Activated CD8-positive, alpha-beta memory T cell treated with anti-CD3 and anti-CD28 coated beads for 1 hour (primary cell): ENCODE measurements around the gene GDPD5.

Experiments used
- DNase-seq, 2 donors: peaks; one replicate each; pipeline ENCODE4 v3.0.0-alpha.2; 2020; ENCODE audit warnings: low read depth in 1 of 2; ENCODE audit errors: extremely low read depth in 1 of 2

Gene GDPD5

DNA sequence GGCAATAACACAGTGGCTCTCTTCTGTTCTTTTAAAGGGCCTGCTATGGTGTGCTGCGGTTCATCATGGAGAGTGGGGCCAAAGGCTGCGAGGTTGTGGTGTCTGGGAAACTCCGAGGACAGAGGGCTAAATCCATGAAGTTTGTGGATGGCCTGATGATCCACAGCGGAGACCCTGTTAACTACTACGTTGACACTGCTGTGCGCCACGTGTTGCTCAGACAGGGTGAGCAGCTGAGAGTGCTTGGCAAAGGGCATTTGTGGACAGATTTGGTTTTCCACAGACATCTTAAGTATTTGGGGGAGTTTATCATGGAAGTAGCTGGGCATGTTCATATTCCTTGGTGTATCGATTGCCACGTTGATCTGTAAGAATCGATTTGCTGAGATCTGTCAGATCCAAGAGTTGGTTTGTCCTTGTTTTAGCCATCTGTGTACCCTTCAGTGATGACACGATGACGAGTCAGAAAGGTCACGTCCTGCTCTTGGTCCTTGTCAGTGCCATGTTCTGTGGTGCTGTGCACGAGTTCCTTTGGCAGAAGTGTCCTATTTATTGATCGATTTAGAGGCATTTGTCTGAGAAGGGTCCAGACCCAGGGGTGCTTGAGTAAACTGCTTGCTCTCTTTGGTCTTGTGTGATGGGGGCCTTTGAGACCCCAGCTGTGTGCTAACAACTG, 121.6 kb downstream of the GDPD5 start:
- no peak for DNase-seq

DNA sequence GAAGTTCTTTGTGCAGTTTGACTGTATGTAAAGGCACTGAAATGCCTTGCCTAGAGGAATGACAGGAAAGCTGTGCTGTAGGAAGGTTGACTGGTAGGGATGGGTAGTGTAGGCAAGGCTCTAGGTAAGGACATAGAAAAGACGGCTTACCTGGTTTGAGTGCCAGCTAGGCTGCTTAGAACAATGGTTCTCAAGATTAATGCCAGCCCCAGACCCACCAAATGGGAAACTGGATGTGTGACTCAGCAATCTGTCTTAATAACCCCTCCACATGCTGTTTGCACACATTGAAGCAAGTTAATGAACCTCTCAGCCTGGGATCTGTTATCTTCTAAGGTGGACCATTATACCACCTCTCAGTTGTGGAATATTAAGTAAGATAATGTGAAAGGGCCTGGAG, 122.7 kb downstream of the GDPD5 start:
- DNase-seq: no peak

DNA sequence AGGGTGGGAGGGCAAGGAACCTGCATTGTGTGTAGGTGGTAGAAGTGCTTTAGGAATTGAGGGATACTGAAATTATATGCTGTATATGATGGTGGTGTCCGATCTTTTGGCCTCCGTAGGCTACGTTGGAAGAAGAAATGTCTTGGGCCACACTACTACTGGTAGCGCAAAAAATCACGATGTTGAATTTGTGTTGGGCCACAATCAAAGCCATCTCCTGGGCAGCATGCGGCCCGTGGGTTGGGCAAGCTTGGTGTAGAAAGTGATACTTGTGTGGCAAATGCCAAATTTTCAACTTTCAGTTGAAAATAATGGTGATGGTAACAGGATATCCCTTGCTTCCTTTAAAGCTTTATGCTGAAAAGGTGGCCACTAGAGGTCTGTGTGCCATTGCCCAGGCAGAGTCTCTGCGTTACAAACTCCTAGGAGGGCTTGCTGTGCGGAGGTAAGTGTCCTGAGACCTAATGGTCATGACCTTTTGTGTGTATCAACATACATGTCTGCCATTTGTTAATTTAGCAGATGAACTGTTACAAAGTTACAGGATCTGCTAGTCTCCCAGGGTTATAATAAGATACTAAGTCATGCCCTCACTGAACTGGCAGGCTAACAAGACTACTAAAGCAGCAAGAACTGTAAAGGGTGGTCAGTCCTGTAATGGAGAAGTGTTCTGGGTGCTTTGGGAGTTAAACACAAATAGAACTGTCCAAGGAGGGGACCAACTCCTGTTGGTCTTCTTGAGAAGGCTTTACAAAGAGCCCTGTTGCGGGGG, 123.6 kb downstream of the GDPD5 start:
- DNase-seq: no peak

DNA sequence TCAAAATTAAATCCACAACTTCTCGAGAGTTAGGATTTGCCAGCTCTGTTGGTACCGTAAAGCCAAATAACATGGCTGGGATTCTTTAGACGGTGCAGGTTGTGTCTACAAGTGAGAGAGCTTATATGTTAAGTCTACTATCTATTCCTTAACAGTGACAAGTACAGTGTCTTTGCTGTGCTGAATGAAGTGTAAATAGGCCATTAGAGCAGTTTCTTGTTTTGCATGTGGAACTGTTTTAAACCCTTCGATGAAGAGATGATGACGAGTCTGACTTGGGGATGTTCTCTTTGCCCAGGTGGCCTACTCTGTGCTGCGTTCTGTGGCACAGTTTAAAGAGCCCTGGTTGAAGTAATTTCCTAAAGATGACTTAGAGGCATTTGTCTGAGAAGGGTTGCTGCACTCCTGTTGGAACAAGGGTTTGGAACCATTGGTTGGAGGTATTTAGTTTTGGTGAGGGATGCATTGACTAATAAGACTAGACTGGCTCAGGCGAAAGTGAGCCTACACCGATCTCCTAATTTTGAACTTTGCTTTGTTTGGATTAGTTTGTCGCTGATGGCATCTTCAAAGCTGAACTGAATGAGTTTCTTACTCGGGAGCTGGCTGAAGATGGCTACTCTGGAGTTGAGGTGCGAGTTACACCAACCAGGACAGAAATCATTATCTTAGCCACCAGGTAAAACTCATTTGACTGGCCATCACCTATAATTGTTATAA, 125.4 kb downstream of the GDPD5 start:
- no peak for DNase-seq

DNA sequence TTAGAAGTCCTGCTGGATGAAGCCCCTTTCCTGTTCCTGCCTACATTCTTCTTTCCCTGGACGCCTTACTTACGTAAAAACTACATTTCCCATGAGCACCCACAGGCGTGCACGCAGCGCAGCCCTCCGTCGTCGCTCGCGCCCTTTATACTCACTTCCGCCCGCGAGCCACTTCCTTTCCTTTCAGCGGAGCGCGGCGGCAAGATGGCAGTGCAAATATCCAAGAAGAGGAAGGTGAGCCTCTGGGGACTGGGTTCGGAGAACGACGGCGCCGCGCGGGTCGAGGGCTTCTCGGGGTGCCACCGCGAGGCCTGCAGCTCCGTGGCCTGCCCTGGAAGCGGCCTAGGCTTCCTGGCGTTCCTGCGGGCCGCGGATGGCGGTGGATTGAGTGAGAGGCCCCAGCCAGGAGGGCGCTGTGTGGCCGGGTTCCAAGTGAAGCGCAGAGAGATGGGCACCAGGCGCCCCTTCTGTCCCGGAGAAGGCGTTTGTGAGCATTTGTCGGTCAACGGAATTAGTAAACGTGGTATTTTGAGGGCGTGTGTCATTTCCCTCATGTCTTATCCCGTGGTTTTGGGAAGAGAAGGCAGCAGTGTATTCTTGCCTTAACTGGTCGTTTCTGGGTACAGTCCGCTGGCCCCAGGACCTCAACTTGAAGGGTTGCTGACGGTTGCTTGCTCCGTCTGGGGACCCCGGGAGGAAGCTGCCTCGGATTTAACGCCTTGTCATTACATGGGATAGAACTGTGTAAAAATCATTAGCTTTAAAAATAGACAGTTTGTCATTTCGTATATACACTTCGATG, 126.2 kb downstream of the GDPD5 start, which contains the start of gene RPS3:
RPS3 (plus strand) TSS at position 175 of the 802 bp plus-strand sequence; CDS start at position 205, 30 bp downstream.
- peak; percentile 69 to 79 for DNase-seq

DNA sequence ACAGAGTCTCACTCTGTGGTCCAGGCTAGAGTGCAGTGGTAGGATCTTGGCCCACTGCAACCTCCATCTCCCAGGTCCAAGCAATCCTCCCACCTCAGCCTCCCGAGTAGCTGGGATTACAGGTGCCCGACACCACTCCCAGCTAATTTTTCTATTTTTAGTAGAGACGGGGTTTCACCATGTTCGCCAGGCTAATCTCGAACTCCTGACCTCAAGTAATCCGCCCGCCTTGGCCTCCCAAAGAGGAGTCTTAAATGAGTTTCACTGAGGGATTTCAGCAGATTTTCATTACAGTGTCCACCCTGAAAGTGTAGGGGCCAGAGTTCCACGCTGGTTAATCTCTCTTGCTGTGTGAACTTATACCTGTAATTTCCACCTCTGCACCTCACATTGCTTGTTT, 126.8 kb downstream of the GDPD5 start:
- DNase-seq: no peak

DNA sequence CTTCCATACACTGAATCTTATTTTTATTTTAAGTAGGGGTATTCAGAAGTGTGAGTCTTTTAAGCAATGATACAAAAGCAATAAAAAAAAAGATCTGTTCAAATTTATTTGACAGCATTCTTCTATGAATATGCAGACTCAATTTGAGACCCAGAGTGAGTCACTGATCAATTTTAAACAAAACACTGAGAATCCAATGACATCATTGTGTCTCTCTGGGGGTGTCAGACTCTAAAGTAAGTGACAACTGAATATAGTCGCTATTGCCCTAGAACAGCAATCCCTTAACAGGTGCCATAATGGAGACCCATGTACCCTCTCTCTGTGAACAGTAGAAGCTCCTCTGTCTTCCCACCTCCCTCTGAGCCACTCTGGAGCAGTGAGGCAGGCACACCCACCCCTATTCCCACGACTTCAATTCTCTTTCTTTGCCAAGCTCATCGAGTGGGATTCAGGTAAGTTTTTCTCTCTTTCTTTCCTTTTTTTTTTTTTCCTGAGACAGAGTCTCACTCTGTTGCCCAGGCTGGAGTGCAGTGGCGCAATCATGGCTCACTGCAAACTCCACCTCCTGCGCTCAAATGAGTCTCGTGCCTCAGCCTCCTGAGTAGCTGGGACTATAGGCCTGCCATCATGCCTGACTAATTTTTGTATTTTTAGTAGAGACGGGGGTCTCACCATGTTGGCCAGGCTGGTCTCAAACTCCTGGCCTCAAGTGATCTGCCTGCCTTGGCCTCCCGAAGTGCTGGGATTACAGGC, 131.5 kb downstream of the GDPD5 start:
- no peak for DNase-seq

DNA sequence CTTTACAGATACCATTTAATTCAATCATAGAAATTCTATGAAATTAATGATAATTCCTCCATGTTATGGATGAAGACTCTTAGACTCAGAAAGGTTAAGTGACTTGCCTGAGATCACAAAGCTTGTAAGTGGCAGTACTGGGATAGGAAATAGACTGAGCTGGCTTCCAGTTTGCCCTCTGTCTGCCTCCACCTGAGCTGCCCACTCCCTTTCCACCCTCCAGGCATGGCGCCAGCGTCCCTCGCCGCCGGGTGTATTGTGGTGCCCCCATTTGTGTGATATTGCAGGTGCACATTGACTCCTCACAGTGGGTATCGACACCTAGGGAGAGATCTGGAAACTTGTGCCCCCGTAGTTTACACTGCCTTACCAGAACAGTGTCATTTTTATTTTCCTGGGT, 135.8 kb downstream of the GDPD5 start:
- no peak for DNase-seq

DNA sequence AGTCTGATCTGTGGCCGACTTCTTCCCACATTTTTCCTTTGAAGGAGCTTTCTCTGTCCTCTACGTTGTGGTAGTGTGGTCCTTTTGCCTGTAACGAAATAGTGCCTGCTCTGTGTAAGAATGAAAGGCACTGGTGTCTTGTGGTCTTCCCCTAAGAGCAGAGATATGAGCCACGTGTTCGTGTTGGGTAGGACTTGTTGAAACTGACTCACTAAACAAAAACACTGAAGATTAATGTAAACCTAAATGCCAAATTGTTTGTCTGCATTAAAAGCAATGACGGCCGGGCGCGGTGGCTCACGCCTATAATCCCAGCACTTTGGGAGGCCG, 136.5 kb downstream of the GDPD5 start:
- no peak for DNase-seq

DNA sequence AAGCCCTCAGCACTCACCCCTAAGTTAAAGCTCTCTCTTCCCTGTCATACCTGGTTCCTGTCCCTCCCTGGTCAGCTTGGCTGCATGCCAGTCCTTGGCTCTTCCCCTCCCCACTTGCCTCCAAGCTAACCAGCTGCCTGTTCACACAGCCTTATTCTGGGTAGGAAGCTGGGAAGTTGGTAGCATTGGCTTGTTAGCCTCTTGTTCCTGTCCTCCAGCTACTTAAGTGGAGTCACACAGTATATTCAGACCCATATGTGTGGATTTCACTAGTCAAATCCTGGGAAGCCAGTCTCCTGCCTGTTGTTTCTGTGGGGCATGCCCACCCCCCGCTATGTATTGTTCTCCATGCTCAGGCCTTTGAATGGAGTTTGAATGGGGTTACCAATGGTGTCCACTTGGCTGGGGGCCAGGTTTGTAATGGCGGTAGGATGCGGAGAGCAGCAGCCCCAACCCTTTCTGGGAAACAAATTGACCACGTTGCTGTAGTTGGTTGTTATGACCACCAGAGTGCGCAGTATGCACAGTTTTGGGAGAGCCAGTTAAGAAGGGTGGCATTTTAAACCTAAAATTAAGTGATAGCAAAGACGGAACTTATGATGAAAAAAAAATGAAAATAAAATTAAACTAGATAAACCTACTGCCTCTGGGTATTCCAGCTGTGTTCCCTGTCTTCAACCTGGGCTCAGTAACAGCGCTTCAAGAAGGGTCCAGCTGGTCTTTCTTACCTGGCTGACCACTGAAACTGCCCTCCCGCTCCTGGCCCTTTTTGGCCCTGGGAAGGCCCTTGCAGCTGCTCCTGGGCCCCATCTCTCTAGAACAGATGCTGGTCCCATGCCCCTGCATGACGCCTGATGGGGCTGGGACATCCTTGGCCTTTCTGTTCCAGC, 137.1 kb downstream of the GDPD5 start:
- DNase-seq: peak; percentile 24 to 26

DNA sequence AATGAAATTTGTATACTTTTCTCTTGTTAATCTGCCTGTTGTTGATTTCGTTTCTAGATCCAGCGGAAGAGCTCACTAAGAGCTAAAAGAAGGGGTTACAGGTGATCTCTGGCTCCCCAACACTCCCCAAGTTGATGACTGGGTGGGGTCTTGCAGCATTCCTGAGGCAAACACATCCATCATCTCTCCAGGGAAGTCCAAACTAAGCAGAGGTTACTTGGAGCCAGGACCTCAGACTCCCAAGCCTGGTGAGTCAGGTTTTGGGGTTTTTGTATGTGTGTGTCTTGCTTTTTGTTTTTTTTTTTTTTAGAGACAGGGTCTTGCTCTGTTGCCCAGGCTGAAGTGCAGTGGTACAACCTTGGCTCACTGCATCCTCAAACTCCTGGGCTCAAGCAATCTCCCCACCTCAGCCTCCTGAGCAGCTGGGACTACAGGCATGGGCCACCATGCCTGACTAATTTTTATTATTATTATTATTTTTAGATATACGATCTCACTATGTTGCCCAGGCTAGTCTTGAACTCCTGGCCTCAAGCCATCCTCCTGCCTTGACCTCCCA, 137.9 kb downstream of the GDPD5 start:
- DNase-seq: no peak

DNA sequence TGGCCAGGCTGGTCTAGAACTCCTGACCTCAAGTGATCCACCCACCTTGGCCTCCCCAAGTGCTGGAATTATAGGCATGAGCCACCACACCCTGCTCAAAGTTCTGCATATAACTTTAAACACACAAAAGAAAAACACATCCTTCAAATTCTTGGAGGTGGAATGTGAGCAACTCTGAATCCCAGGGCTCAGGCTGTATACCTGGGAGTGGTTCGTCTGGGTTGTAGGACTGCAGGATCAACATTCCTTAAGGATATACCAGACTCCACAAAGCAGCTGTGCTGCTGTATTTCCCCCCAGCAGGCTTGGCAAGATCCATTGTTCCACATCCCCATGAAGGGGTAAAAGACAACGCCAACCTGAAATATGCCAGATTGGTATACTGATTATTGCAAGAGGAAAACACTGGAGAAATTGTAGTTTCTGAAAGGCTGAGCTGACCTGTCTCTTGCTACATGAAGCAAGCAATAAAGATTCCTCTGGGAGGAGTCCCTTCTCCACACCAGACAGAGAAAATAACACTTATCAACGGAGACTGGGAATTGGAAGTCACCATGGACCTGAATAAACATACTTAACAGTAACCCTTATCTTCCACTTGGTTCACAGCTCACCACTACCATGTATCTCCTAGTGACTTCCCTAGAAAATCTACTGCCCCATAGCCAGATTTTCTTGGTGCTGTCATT, 138.7 kb downstream of the GDPD5 start:
- no peak for DNase-seq
